Kidney glomerular epithelial cell (primary cell): Measurements from ENCODE around the gene AATK.

Experiments
- DNase-seq: peaks from one replicate; lab custom pipeline; 2025; lab: John Stamatoyannopoulos, UW

AATK gene

GRCh38 chr17:81182596-81182995 lies 16.6 kb upstream of the AATK start:
- DNase-seq = no peak

- DNase-seq = no peak
Measured at GRCh38 chr17:81181811-81182185, 15.8 kb upstream of the AATK start.

GRCh38 chr17:81180836-81181810 lies 15.1 kb upstream of the AATK start:
- DNase-seq = no peak

- DNase-seq = no peak
Measured at GRCh38 chr17:81179861-81180260, 13.8 kb upstream of the AATK start.

- DNase-seq = no peak
Measured at GRCh38 chr17:81179220-81179619, 13.2 kb upstream of the AATK start.

- DNase-seq = no peak
Measured at GRCh38 chr17:81178136-81179091, 12.4 kb upstream of the AATK start.

- no peak for DNase-seq
Measured at GRCh38 chr17:81176666-81177065, 10.6 kb upstream of the AATK start.

- no peak for DNase-seq
Measured at GRCh38 chr17:81173762-81174155, 7.7 kb upstream of the AATK start.

- DNase-seq = no peak
Measured at GRCh38 chr17:81173052-81173761, 7.2 kb upstream of the AATK start.

- no peak for DNase-seq
Measured at GRCh38 chr17:81171941-81172340, 5.9 kb upstream of the AATK start.

- DNase-seq = no peak
Measured at GRCh38 chr17:81170727-81171494, 4.9 kb upstream of the AATK start.

- DNase-seq = no peak
Measured at GRCh38 chr17:81169870-81170309, 3.9 kb upstream of the AATK start.

GRCh38 chr17:81167638-81168037 lies 1.6 kb upstream of the AATK start:
- DNase-seq = no peak

- no peak for DNase-seq
Measured at GRCh38 chr17:81167194-81167524, 1.1 kb upstream of the AATK start.

- DNase-seq = no peak
Measured at GRCh38 chr17:81165246-81166032, 582 bp downstream of the AATK start, which contains the start of gene PVALEF. TSS of gene PVALEF (plus strand) at chr17:81165507. CDS start at chr17:81181227, 15,720 bp downstream.

GRCh38 chr17:81164371-81165245 lies 1.4 kb downstream of the AATK start:
- no peak for DNase-seq

GRCh38 chr17:81163703-81164370 lies 2.2 kb downstream of the AATK start:
- no peak for DNase-seq

- no peak for DNase-seq
Measured at GRCh38 chr17:81163051-81163695, 2.8 kb downstream of the AATK start.
